ENCODE data around the gene HGFAC. TPM values are rescaled to one million over a fixed set of nuclear protein-coding genes. Genes with fewer than 3 reads are reported as not detected.
"Not testable (repeated sequence)": the region's sequence is repeated elsewhere in the genome, so short reads cannot be mapped to it uniquely, and the experiment has no call there.

Gene HGFAC
- total and polyA plus RNA-seq, 12 donors: 0.12 to 0.84 (median 0.51) TPM; not detected in 5

DNA sequence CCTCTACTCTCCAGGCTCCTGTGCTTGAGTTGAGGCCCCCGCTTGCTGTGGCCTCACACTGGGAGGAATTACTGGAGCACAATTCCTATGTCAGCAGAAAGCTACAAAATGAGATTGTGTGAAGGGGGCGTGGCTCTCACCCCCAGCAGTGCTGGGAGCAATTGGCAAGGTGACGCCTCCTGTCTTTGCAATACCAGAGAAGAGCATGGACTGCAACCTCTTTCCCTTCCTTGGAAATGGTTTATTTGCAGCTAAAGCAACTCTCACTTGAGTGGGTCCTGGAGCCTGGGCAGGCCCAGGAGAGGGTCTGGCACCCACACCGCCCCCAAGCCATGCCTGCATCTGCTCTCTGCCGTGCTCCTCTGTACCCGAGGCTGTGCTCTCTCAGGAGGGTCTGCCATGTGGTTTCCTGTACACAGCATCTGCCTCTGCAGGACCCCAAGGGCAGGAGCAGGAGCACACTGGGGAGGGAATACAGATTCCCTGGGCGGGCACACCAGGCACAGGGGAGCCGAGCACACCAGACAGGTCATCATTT, 32.9 kb upstream of the HGFAC start:
- intact Hi-C loops (cut with DNase I): no loop called here
- peak in 2 of 7 donors; percentile 7 to 10 for DNase-seq
- TF ChIP-seq POLR2A (IDR thresholded peaks at IDR 0.05): no peak
- TF ChIP-seq, protein P1, sequence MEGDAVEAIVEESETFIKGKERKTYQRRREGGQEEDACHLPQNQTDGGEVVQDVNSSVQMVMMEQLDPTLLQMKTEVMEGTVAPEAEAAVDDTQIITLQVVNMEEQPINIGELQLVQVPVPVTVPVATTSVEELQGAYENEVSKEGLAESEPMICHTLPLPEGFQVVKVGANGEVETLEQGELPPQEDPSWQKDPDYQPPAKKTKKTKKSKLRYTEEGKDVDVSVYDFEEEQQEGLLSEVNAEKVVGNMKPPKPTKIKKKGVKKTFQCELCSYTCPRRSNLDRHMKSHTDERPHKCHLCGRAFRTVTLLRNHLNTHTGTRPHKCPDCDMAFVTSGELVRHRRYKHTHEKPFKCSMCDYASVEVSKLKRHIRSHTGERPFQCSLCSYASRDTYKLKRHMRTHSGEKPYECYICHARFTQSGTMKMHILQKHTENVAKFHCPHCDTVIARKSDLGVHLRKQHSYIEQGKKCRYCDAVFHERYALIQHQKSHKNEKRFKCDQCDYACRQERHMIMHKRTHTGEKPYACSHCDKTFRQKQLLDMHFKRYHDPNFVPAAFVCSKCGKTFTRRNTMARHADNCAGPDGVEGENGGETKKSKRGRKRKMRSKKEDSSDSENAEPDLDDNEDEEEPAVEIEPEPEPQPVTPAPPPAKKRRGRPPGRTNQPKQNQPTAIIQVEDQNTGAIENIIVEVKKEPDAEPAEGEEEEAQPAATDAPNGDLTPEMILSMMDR (IDR thresholded peaks at IDR 0.05): no peak

DNA sequence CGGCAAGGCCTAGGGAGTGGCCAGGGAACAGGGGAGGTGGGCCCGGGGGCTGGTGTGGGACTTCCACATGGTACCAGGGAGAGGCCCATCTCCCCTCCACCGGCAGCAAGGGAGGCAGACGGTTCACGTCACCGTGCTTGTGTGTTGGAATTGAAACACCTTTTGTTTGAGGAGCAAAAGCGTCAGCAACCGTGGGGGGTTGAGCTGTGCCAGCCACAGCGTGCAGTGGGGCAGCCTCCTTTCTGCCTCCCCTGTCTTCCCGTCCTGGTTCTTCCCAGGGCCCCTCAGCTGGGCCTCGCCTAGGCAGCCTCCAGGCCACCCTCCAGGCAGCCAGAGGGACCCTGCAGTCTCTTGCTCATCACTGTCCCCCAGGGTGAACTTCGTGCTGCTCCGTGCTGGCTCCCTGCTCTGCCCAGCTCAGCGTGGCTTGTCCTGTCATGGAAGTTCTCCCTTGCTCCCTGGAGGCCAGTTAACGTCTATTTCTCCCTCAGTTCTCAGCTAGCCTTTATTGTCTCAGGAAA, 32.1 kb upstream of the HGFAC start:
- WGBS, 4 donors: 87 to 93% (median 90%) methylated on average over 14 to 15 of the region's 15 CpGs
- DNase-seq: peak in 2 of 7 donors; percentile 5 to 10
- Histone ChIP-seq H3K27ac (no peak overlapping the region), H3K4me1 (replicated peaks in 1 of 2) (peaks cover 17 to 23% of the 10 kb centered on the region in 2 donors), H3K27me3 (no peaks in the 10 kb centered on the region), H3K9me3 (replicated peaks in 1 of 3) (no peaks in the 10 kb centered on the region), H3K4me3 (no peak overlapping the region), H3K36me3 (replicated peaks in 1 of 2) (no peaks in the 10 kb centered on the region)
- intact Hi-C loops (cut with DNase I): no loop called here
- TF ChIP-seq POLR2A (IDR thresholded peaks at IDR 0.05): no peak
- TF ChIP-seq, protein P1 (IDR thresholded peaks at IDR 0.05): no peak

More for the DNA sequence above, 32.9 kb upstream of the HGFAC start:
- H3K9me3 ChIP-seq (replicated peaks in 1 of 3): no peaks in the 10 kb centered on the region
- H3K4me3 ChIP-seq: no peak overlapping the region
- H3K36me3 ChIP-seq (replicated peaks in 1 of 2): no peaks in the 10 kb centered on the region
- peaks cover 17 to 23% of the 10 kb centered on the region in 2 donors for H3K4me1 ChIP-seq (replicated peaks in 1 of 2)
- no peaks in the 10 kb centered on the region for H3K27me3 ChIP-seq
- peak overlapping the region; percentile 18 to 91 (median 61) for H3K27ac ChIP-seq
- WGBS, 4 donors: 91 to 96% (median 92%) methylated on average over 7 to 8 of the region's 8 CpGs

DNA sequence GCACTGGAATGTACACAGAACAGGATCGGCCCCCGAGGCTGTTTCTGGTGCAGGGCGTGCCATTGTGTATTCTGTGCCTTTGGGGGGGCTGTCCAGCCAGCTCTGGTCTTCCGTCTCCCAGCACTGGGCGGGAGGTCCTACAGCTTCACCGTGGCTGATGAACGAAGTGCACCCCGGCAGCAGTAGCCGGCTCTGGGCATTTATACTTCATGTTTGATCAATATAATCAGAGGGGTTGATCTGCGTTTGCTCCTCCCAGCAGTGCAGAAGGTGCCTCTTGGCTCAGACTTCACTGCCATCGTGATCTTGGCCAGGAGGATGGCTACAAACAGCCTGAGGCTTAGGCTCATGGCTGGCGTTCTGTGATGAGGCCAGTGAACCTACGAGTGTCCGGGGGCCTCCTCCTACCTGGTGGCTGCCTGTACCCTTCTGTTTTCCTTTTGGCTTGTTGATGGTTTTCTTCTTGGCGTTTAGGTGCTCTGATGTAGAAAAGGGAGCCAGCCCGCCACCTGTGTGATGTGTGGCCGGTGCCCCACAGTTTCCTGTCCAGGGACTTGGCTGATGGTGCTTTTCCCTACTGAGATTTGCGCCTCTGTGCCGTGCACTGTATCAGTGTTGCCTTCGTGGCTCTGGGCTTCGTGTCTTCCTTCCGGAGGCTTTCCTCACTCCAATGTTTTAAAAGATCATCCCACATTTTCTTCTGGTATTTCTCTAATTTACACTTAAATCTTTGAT, 31.2 kb upstream of the HGFAC start:
- no peaks in the 10 kb centered on the region for H3K9me3 ChIP-seq (replicated peaks in 1 of 3)
- H3K27me3 ChIP-seq: no peaks in the 10 kb centered on the region
- H3K4me1 ChIP-seq (replicated peaks in 1 of 2): peaks cover 17 to 23% of the 10 kb centered on the region in 2 donors
- intact Hi-C loops (cut with DNase I): no loop called here
- H3K36me3 ChIP-seq (replicated peaks in 1 of 2): no peaks in the 10 kb centered on the region
- TF ChIP-seq, protein P1 (IDR thresholded peaks at IDR 0.05): no peak
- TF ChIP-seq POLR2A (IDR thresholded peaks at IDR 0.05): no peak
- DNase-seq: peak in 2 of 7 donors; percentile 2 to 10
- H3K4me3 ChIP-seq: no peak overlapping the region
- WGBS, 4 donors: 93 to 97% (median 95%) methylated on average over 19 to 22 of the region's 22 CpGs
- no peak overlapping the region for H3K27ac ChIP-seq

DNA sequence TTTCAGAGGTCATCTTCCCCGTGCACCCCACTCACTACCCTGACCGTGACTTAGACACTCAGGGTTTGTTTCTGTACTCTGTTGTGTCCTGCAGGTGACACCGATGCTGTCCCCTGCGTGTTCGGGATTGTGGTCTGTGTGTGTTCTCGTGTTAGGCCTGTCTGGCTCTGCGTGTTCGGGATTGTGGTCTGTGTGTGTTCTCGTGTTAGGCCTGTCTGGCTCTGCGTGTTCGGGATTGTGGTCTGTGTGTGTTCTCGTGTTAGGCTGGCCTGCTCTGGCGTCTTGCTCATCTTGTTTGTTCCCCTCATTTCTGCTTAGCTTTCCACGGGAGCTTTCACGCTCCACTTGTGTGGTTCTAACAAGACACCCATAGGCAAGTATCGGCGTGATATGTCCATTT, 30.6 kb upstream of the HGFAC start:
- H3K9me3 ChIP-seq (replicated peaks in 1 of 3); intact Hi-C loops (cut with DNase I); H3K4me3 ChIP-seq; H3K27me3 ChIP-seq; H3K36me3 ChIP-seq (replicated peaks in 1 of 2); H3K27ac ChIP-seq: not testable (repeated sequence)
- H3K4me1 ChIP-seq (replicated peaks in 1 of 2): peaks cover 17 to 23% of the 10 kb centered on the region in 2 donors
- peak in 2 of 7 donors; percentile 3 for DNase-seq
- WGBS, 4 donors: 94 to 97% (median 96%) methylated on average over 17 of the region's 17 CpGs
